22Rv1 (cell line): Measurements from ENCODE around the gene TSC22D1.

Source experiments
- CTCF ChIP-seq: fragments of 450-650 bp; IDR thresholded peaks from 2 replicates; pipeline ENCODE4 v1.5.1; 2017; ENCODE audit warnings: mild to moderate bottlenecking
- ZFX ChIP-seq: fragments of 450-650 bp; IDR thresholded peaks from 2 replicates; pipeline ENCODE4 v1.6.1; 2017; ENCODE audit warnings: antibody characterized with exemption, borderline replicate concordance

- TF ChIP-seq CTCF (no peak), ZFX (no peak)
These were observed 191.4 kb downstream of the TSC22D1 start for GRCh38 chr13:44384778-44385177.
